Measurements from ENCODE around the gene NPIPA5.
"Not testable (repeated sequence)": the region's sequence is repeated elsewhere in the genome, so short reads cannot be mapped to it uniquely, and the experiment has no call there.

The NPIPA5 gene

GRCh38 chr16:15415511-15415985 lies 37.5 kb upstream of the NPIPA5 start:
- no peak overlapping the region for H3K27ac ChIP-seq
- TF ChIP-seq ZFX (IDR thresholded peaks at IDR 0.05) = no peak
- TF ChIP-seq, protein P1, sequence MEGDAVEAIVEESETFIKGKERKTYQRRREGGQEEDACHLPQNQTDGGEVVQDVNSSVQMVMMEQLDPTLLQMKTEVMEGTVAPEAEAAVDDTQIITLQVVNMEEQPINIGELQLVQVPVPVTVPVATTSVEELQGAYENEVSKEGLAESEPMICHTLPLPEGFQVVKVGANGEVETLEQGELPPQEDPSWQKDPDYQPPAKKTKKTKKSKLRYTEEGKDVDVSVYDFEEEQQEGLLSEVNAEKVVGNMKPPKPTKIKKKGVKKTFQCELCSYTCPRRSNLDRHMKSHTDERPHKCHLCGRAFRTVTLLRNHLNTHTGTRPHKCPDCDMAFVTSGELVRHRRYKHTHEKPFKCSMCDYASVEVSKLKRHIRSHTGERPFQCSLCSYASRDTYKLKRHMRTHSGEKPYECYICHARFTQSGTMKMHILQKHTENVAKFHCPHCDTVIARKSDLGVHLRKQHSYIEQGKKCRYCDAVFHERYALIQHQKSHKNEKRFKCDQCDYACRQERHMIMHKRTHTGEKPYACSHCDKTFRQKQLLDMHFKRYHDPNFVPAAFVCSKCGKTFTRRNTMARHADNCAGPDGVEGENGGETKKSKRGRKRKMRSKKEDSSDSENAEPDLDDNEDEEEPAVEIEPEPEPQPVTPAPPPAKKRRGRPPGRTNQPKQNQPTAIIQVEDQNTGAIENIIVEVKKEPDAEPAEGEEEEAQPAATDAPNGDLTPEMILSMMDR (conservative IDR thresholded peaks at IDR 0.05) = no peak

DNA sequence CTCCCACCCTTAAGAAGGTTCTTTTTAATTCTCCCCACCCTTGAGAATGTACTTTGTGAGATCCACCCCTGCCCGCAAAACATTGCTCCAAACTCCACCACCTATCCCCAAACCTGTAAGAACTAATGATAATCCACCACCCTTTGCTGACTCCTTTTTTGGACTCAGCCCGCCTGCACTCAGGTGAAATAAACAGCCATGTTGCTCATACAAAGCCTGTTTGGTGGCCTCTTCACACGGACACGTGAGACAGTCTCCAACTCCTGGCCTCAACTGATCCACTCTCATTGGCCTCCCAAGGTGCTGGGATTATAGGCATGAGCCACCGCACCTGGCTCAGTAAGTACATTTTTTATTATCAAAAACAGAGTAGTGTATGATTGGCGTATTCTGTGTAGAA lies 31.4 kb upstream of the NPIPA5 start:
- not testable (repeated sequence) for H3K27ac ChIP-seq

- not testable (repeated sequence) for H3K27ac ChIP-seq
Measured at GRCh38 chr16:15407756-15408155, 29.7 kb upstream of the NPIPA5 start.

GRCh38 chr16:15404792-15405191 lies 26.7 kb upstream of the NPIPA5 start:
- H3K27ac ChIP-seq = 0 out of 2 replicates have a peak overlapping the region, but pooled peaks have one; percentile 10
- TF ChIP-seq, protein P1 (conservative IDR thresholded peaks at IDR 0.05) = no peak
- TF ChIP-seq ZFX (IDR thresholded peaks at IDR 0.05) = no peak

DNA sequence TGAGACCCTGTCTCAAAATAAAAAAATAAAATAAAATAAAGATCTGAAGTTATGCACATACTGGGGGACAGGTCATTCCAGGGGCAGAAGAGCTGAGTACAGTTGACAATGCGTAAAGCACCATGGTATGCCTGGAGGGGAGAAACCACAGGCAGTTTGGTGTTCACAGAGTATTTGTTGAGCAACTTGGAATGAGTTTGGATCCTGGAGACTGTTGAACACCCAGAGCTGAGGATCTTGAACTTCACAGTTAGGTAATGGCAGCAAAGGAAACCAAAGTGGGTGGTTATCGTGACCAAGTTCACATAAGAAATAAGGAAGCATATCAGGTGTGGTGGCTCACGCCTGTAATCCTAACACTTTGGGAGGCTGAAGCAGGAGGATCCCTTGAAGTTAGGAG lies 26.0 kb upstream of the NPIPA5 start:
- H3K27ac ChIP-seq = not testable (repeated sequence)

DNA sequence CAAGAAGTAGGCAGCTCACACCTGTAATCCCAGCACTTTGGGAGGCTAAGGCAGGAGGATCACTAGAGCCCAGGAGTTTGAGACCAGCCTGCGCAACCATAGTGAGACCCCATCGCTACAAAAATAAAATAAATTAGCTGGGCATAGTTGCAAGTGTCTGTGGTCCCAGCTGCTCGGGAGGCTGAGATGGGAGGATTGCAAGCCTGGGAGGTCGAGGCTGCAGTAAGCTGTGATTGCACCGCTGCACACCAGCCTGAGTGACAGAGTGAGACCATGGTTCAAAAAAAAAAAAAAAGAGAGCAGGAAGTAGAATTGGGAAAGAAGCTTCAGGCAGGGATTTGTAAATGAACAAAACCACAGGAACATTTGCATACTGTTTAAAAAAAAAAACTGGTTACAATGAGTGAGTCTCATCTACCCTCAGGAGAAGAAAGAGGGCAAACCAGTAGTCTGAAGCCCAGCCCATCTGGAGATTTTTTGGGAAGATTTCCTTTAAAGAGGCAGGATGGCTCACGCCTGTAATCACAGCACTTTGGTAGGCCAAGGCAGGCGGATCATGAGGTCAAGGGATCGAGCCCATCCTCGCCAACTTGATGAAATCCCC lies 25.4 kb upstream of the NPIPA5 start:
- no peak for TF ChIP-seq ZFX (IDR thresholded peaks at IDR 0.05)
- TF ChIP-seq, protein P1 (conservative IDR thresholded peaks at IDR 0.05) = no peak
- H3K27ac ChIP-seq = no peak overlapping the region

DNA sequence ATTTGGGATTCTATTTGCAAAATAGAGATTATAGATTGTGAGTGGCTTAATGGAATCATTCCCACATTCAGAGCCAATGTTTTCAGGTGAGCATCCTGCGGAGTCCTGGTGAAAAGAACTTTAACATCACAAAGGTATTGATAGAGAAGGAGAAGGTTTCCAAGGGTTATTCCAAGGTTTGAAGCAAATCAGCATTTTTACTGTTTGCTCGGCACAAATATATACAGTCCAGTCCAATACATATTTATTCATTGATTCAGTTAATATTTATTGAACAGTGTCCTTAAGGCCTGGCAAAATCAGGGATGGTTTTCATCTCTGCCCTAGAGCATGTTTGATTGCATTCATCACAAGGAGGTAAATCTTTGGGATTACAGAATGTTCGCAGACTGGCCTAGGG lies 23.9 kb upstream of the NPIPA5 start:
- TF ChIP-seq, protein P1 (conservative IDR thresholded peaks at IDR 0.05) = no peak
- no peak for TF ChIP-seq ZFX (IDR thresholded peaks at IDR 0.05)
- H3K27ac ChIP-seq = no peak overlapping the region

- H3K27ac ChIP-seq = not testable (repeated sequence)
Measured at GRCh38 chr16:15400314-15400713, 22.2 kb upstream of the NPIPA5 start.

DNA sequence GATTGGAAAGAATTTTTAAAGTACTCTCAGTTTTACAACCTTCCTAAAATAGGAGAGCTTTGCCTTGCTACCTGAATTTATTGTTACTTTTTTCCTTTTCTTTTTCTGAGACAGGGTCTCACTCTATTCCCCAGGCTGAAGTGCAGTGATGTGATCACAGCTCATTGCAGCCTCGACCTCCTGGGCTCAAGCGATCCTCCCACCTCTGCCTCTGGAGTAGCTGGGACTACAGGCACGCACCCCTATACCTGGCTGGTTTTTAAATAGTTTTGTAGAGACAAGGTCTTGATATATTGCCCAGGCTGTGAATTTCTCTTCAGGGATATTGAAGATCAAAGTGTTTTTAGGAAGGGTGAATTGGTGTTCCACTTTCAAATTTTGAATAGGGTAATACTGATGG lies 21.2 kb upstream of the NPIPA5 start:
- H3K27ac ChIP-seq = no peak overlapping the region
- no peak for TF ChIP-seq ZFX (IDR thresholded peaks at IDR 0.05)

GRCh38 chr16:15398618-15399316 lies 20.7 kb upstream of the NPIPA5 start:
- no peak overlapping the region for H3K27ac ChIP-seq

More at GRCh38 chr16:15398618-15399316, 20.7 kb upstream of the NPIPA5 start:
- no peak for TF ChIP-seq ZFX (IDR thresholded peaks at IDR 0.05)
- TF ChIP-seq, protein P1 (conservative IDR thresholded peaks at IDR 0.05) = no peak

All from C4-2B (cell line).